ENCODE measurements around the gene COPS7B.
A peak's percentile ranks its signal among the peaks of the same experiment; 100 is the strongest.

The COPS7B gene

DNA sequence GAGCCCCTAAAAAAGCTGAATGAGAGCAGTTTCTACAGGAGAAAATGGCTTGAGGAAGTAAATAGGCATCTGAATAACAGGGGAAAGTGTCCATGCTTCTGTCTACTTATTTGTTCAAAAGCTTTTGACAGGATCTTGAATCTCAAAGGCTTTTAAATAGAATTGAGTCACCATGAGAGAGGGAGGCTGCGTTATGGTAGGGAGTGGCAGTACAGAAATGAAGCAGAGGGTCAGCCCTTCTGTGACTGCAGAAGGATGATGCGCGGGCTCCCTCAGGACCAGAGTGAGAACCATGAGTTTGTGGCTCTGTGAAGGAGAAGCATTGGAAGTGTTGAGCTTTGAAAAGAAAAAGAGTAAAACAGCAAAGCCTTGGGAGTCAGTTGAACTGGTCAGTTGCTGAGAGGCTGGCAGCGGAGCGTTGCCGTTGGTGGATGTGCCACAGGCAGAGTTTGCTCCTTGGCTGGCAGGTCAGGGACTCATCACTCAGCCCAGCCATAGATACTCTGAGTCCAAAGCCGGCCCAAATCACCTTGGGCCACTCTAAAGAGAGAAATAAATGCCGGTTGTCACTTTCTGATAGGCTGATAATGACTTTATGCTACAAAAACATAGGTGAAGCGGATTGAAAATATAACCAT, 17.4 kb downstream of the COPS7B start:
- TF ChIP-seq, protein P1, sequence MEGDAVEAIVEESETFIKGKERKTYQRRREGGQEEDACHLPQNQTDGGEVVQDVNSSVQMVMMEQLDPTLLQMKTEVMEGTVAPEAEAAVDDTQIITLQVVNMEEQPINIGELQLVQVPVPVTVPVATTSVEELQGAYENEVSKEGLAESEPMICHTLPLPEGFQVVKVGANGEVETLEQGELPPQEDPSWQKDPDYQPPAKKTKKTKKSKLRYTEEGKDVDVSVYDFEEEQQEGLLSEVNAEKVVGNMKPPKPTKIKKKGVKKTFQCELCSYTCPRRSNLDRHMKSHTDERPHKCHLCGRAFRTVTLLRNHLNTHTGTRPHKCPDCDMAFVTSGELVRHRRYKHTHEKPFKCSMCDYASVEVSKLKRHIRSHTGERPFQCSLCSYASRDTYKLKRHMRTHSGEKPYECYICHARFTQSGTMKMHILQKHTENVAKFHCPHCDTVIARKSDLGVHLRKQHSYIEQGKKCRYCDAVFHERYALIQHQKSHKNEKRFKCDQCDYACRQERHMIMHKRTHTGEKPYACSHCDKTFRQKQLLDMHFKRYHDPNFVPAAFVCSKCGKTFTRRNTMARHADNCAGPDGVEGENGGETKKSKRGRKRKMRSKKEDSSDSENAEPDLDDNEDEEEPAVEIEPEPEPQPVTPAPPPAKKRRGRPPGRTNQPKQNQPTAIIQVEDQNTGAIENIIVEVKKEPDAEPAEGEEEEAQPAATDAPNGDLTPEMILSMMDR (IDR thresholded peaks at IDR 0.05; ENCODE audit: low read depth, low read length), result no peak
- in situ Hi-C loops (cut with HindIII; ENCODE audit: low sequenced_read_pairs), result no loop called here
- no peak for DNase-seq (ENCODE audit: low read depth, low spot score)

DNA sequence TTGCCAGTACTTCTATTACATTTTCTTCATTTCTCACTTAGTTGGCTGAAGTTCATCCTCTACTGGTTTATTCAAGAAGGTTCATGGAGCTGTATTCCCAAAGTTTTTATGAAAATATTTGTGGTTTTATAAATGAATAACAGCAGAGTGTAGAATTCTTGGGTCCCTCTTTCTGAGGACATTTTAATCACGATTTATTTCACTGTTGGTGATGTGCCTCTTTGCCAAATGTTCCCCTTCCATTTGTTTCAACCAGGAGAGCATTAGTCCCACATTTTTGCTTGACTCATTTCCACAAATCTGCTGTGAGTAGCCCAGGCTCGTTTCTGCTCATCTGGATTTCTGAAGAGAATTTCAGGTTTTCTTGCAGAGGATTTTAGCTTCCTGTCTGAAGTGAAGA, 20.8 kb downstream of the COPS7B start:
- DNase-seq (ENCODE audit: low read depth, low spot score), result no peak
- H3K4me3 ChIP-seq (ENCODE audit: low read depth, low read length), result no peak overlapping the region
- in situ Hi-C loops (cut with HindIII; ENCODE audit: low sequenced_read_pairs), result no loop called here
- TF ChIP-seq, protein P1 (IDR thresholded peaks at IDR 0.05; ENCODE audit: low read depth, low read length), result no peak

More for the DNA sequence above, 17.4 kb downstream of the COPS7B start:
- no peak overlapping the region for H3K4me3 ChIP-seq (ENCODE audit: low read depth, low read length)

DNA sequence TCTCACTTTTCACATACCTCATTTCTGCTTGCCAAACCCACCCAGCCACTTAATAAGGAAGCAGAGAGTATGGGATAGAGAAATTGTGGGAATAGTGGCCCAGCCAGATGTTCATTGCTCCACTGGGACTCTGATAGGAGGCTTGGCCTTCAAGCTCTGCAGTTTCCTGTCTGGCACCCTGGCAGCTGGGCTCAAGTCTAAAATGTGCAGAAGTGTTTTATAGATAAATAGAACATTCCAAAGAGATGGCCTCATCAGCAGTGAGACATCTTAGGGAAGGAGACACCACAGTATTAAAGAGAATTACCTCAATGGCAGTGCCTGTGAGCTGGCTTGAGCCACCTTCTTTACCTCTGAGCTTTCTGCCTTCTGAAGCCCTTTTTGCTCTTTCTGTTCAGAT, 24.7 kb downstream of the COPS7B start:
- DNase-seq (ENCODE audit: low read depth, low spot score), result peak; percentile 61
- TF ChIP-seq, protein P1 (IDR thresholded peaks at IDR 0.05; ENCODE audit: low read depth, low read length), result no peak
- no peak overlapping the region for H3K4me3 ChIP-seq (ENCODE audit: low read depth, low read length)
- in situ Hi-C loops (cut with HindIII; ENCODE audit: low sequenced_read_pairs), result no loop called here

DNA sequence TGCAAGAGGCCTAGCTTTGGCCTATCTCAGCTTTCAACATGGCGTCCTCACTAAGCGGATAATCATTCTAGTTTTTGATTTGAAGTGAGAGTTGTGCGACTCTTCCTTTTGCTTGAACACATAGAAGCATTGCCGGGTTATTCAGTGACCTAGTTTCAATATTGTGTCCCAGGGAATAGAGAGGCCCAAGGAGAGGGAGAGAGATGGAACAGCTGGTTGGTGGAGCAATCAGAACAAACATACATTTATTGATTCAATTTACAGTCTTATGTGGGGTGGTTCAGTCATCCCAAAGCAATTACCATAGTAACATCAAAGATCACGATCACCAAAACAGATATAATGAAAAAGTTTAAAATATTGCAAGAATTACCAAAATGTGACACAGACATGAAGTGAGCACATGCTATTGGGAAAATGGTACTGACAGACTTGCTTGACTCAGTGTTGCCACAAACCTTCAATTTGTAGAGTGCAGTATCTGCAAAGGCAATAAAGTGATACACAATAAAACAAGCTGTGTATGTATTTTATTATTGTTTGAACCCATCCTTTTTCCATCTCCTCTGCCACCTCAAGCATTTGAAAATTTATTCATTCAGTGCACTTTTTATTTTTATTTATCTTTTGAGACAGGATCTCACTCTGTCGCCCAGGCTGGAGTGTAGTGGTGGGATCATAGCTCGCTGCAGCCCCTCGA, 30.2 kb downstream of the COPS7B start:
- TF ChIP-seq, protein P1 (IDR thresholded peaks at IDR 0.05; ENCODE audit: low read depth, low read length), result no peak

DNA sequence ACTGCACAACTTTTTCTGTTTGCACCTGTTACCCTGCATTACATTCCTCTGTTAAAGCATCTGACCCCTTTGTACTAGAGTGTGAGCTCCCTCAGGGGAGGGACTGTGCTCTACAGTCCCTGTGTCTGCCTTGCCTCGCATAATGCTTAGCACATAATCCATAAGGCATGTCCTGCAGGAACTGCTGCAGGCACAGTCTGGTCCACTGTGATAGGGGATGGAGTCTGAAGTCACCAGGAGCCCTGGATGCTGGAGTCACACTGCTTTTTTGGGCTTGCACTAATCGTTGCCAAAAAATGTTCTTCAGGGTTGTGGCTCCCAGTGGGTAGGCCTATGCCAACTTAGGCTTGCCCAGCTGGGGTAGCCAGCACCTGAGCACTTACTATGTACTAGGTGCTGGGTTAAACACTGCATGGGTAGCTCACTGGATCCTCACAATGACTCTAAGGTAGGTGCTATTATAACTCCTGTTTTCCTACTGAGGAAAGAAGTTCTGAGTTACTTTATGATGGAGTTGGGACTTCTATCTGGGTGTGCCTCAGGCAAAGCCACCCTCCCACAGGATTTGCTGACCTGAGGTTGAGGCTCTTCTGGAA, 33.3 kb downstream of the COPS7B start:
- H3K4me3 ChIP-seq (ENCODE audit: low read depth, low read length), result no peak overlapping the region
- TF ChIP-seq, protein P1 (IDR thresholded peaks at IDR 0.05; ENCODE audit: low read depth, low read length), result no peak
- in situ Hi-C loops (cut with HindIII; ENCODE audit: low sequenced_read_pairs), result no loop called here
- DNase-seq (ENCODE audit: low read depth, low spot score), result no peak

More for the DNA sequence above, 30.2 kb downstream of the COPS7B start:
- no peak for DNase-seq (ENCODE audit: low read depth, low spot score)
- in situ Hi-C loops (cut with HindIII; ENCODE audit: low sequenced_read_pairs), result no loop called here
- no peak overlapping the region for H3K4me3 ChIP-seq (ENCODE audit: low read depth, low read length)

DNA sequence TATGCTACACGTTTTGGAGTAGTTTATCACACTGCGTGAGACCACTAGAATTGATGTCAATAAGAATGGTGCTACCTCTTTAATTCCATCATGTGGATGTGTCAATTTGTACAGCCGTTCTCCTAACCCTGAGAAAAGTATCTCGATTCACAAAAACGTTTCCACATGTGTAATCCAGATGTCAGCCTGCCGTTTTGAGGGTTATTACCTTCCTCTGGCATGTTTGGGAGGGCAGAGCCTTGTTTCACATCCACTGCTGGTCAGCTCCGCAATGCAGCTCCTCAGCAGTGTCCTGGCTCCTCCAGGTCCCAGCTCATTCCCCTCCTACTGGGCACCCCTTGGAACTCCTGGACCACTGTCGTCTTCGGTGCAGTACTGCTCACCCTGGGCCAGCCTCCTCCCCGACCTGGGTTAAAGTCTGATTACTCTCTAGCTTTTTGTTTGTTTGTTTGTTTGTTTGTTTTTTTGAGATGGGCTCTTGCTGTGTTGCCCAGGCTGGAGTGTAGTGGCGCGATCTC, 34.6 kb downstream of the COPS7B start:
- no peak for DNase-seq (ENCODE audit: low read depth, low spot score)
- in situ Hi-C loops (cut with HindIII; ENCODE audit: low sequenced_read_pairs), result no loop called here
- TF ChIP-seq, protein P1 (IDR thresholded peaks at IDR 0.05; ENCODE audit: low read depth, low read length), result no peak
- H3K4me3 ChIP-seq (ENCODE audit: low read depth, low read length), result no peak overlapping the region
